Subcutaneous adipose tissue (tissue), 4 donors: ENCODE data around the gene ATG5. TPM values are rescaled to one million over a fixed set of nuclear protein-coding genes. Genes with fewer than 3 reads are reported as not detected.

ENCODE experiments used
- CTCF ChIP-seq: fragments of 450-650 bp; IDR thresholded peaks from one replicate; pipeline ENCODE4 v1.5.1; 2016; ENCODE audit warnings: low read depth, mild to moderate bottlenecking, control low read depth, antibody characterized with exemption, moderate library complexity
- total RNA-seq, 4 donors: library from RNA; depleted of rRNA; stranded (reverse); fragments of >200 nt; gene quantifications; one replicate each; pipeline ENCODE4 v1.1.0, GENCODE V29; 2016

The ATG5 gene
- total RNA-seq, 4 donors from 2014 or later: 35.6 to 43.3 (median 38.2) TPM

- TF ChIP-seq CTCF: no peak
Observed at GRCh38 chr6:106212576-106212975, 113.0 kb downstream of the ATG5 start.

GRCh38 chr6:106206905-106207304 lies 118.7 kb downstream of the ATG5 start:
- no peak for TF ChIP-seq CTCF

- no peak for TF ChIP-seq CTCF
Observed at GRCh38 chr6:106204961-106205360, 120.6 kb downstream of the ATG5 start.

GRCh38 chr6:106199998-106200397 lies 125.6 kb downstream of the ATG5 start:
- no peak for TF ChIP-seq CTCF

GRCh38 chr6:106199331-106199730 lies 126.2 kb downstream of the ATG5 start:
- no peak for TF ChIP-seq CTCF

GRCh38 chr6:106197441-106197840 lies 128.1 kb downstream of the ATG5 start:
- TF ChIP-seq CTCF: no peak

- TF ChIP-seq CTCF: no peak
Observed at GRCh38 chr6:106194949-106195921, 130.3 kb downstream of the ATG5 start.
